Coronary artery (tissue), 2 donors: ENCODE data around the gene DPYD.

ENCODE experiments used
- DNase-seq: peaks from one replicate; pipeline ENCODE4 v3.0.0-alpha.2; 2017; ENCODE audit warnings: low spot score
- H3K27ac ChIP-seq, 2 donors: fragments of 200-600 bp; sonication (generic); one replicate each; pipeline ENCODE4 v1.5.1; 2016 to 2019
- H3K4me3 ChIP-seq: fragments of 200-600 bp; sonication (generic); 2 replicates; pipeline ENCODE4 v1.5.1; 2016; ENCODE audit warnings: mild to moderate bottlenecking, moderate library complexity
- TF ChIP-seq, protein P1 (sequence below): fragments of 200-600 bp; sonication (generic); IDR thresholded peaks from one replicate; pipeline ENCODE4 v1.5.1; 2019; ENCODE audit warnings: antibody characterized with exemption

DPYD gene

GRCh38 chr1:97090725-97091124 lies 830.1 kb downstream of the DPYD start:
- Histone ChIP-seq H3K4me3 (no peak overlapping the region), H3K27ac (no peak overlapping the region)
- DNase-seq, result no peak
- TF ChIP-seq, protein P1, sequence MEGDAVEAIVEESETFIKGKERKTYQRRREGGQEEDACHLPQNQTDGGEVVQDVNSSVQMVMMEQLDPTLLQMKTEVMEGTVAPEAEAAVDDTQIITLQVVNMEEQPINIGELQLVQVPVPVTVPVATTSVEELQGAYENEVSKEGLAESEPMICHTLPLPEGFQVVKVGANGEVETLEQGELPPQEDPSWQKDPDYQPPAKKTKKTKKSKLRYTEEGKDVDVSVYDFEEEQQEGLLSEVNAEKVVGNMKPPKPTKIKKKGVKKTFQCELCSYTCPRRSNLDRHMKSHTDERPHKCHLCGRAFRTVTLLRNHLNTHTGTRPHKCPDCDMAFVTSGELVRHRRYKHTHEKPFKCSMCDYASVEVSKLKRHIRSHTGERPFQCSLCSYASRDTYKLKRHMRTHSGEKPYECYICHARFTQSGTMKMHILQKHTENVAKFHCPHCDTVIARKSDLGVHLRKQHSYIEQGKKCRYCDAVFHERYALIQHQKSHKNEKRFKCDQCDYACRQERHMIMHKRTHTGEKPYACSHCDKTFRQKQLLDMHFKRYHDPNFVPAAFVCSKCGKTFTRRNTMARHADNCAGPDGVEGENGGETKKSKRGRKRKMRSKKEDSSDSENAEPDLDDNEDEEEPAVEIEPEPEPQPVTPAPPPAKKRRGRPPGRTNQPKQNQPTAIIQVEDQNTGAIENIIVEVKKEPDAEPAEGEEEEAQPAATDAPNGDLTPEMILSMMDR, result no peak

DNA sequence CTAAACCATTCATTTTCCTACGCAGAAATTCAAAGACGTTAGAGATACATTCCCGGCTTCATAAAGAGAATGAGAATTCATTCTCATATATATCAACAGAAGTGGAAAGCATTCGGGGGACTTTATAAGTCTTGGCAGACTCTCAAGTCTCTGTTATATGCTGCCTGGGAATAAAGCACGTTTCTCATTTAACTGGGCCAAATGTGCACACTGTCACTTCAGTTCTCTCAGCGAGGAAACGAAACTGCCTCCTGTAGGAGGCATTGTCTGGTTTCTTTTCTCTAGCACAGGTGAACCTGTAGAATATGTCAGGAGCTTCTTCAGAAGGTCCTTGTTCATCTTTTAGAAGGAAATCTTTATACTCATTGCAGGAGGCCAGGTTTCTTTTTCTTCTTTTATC lies 831.7 kb downstream of the DPYD start:
- Histone ChIP-seq H3K4me3 (no peak overlapping the region), H3K27ac (no peak overlapping the region)
- no peak for DNase-seq
- TF ChIP-seq, protein P1, result no peak

GRCh38 chr1:97088391-97088790 lies 832.4 kb downstream of the DPYD start:
- no peak for DNase-seq
- no peak overlapping the region for H3K27ac ChIP-seq
- H3K4me3 ChIP-seq, result no peak overlapping the region
- TF ChIP-seq, protein P1, result no peak

- Histone ChIP-seq H3K27ac (no peak overlapping the region), H3K4me3 (no peak overlapping the region)
- DNase-seq, result no peak
- TF ChIP-seq, protein P1, result no peak
Observed at GRCh38 chr1:97084546-97084945, 836.3 kb downstream of the DPYD start.

- Histone ChIP-seq H3K27ac (no peak overlapping the region), H3K4me3 (no peak overlapping the region)
- DNase-seq, result no peak
- TF ChIP-seq, protein P1, result no peak
Observed at GRCh38 chr1:97082160-97082848, 838.5 kb downstream of the DPYD start.

- TF ChIP-seq, protein P1, result no peak
Observed at GRCh38 chr1:97078872-97079271, 842.0 kb downstream of the DPYD start.

DNA sequence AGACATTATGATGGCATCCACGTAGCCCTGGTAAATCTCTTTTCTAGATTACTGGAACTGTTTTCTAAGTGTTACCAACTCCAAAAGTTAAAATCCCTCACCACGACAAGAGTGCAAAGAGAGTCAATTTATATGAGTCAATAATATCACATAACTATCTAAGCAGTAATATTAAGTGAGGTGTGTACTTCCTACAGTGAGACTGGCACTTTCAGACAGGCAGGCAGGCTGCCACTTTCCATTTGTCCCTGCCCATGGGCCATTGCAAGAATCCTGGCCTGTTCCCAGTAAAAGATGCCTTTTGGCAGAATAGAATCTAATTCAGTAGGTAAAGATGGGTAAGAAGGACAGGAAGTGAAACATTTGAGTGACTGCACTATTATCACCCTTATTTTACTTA lies 843.6 kb downstream of the DPYD start:
- no peak for DNase-seq
- H3K4me3 ChIP-seq, result no peak overlapping the region
- TF ChIP-seq, protein P1, result no peak
- H3K27ac ChIP-seq, result no peak overlapping the region

More at GRCh38 chr1:97078872-97079271, 842.0 kb downstream of the DPYD start:
- Histone ChIP-seq H3K4me3 (no peak overlapping the region), H3K27ac (no peak overlapping the region)
- DNase-seq, result no peak
